Natural killer cell (primary cell): ENCODE data around the gene RIIAD1. TPM values are rescaled to one million over a fixed set of nuclear protein-coding genes. Genes with fewer than 3 reads are reported as not detected.

Experiments used
- ATAC-seq, 3 donors: fragments of 150-1000 bp in 2 of 3; fragments of 200-7000 bp in 1 of 3; cut with Tn5 transposase; 1 replicate in 1 of 3; 2 replicates in 2 of 3; pipeline ENCODE4 v1.10.0; 2021; ENCODE audit warnings: mild to moderate bottlenecking in 2 of 3, moderate library complexity in 2 of 3
- DNase-seq, 2 donors: peaks; one replicate each; pipeline versions ENCODE4 v3.0.0 to v3.0.0-alpha.2; 2013 to 2021; ENCODE audit warnings: mixed read lengths in 1 of 2
- H3K27ac ChIP-seq: one replicate; pipeline ENCODE4 v1.5.1; 2013; ENCODE audit warnings: mild to moderate bottlenecking, low read length
- H3K27me3 ChIP-seq: one replicate; pipeline ENCODE4 v1.6.1; 2013; ENCODE audit warnings: low read length; ENCODE audit not compliant: control insufficient read depth, insufficient read depth
- H3K36me3 ChIP-seq: one replicate; pipeline ENCODE4 v1.6.1; 2013; ENCODE audit warnings: low read length; ENCODE audit not compliant: control insufficient read depth, insufficient read depth
- H3K4me1 ChIP-seq: one replicate; pipeline ENCODE4 v1.6.1; 2013; ENCODE audit warnings: low read length; ENCODE audit not compliant: control insufficient read depth, insufficient read depth
- H3K4me3 ChIP-seq: one replicate; pipeline ENCODE4 v1.5.1; 2013; ENCODE audit warnings: low read length
- H3K9me3 ChIP-seq: one replicate; pipeline ENCODE4 v1.6.1; 2013; ENCODE audit warnings: low read length; ENCODE audit not compliant: control insufficient read depth, insufficient read depth
- H3K27ac Mint-ChIP-seq, 2 donors: one replicate each; pipeline ENCODE4 v1.8.0; 2022; ENCODE audit warnings: mild to moderate bottlenecking in 2 of 2, mixed read lengths in 2 of 2, moderate library complexity in 1 of 2
- H3K27me3 Mint-ChIP-seq, 2 donors: one replicate each; pipeline ENCODE4 v1.8.0; 2022; ENCODE audit warnings: low read depth in 2 of 2, mixed read lengths in 2 of 2
- H3K36me3 Mint-ChIP-seq: one replicate; pipeline ENCODE4 v1.8.0; 2022; ENCODE audit warnings: mixed read lengths
- H3K4me1 Mint-ChIP-seq, 2 donors: one replicate each; pipeline ENCODE4 v1.8.0; 2022; ENCODE audit warnings: mixed read lengths in 2 of 2
- H3K4me3 Mint-ChIP-seq: one replicate; pipeline ENCODE4 v1.8.0; 2022; ENCODE audit warnings: mild to moderate bottlenecking, moderate library complexity, mixed read lengths
- H3K9me3 Mint-ChIP-seq, 2 donors: one replicate each; pipeline ENCODE4 v1.8.0; 2022; ENCODE audit warnings: mixed read lengths in 2 of 2
- CTCF ChIP-seq: fragments of 200-600 bp; IDR thresholded peaks from one replicate; pipeline ENCODE4 v1.8.0; 2022; ENCODE audit warnings: antibody characterized with exemption
- WGBS: methylation state at CpG from one replicate; pipeline ENCODE4 v1.1.7; 2013; ENCODE audit warnings: missing lambda C conversion rate; ENCODE audit not compliant: insufficient coverage; 5-methylcytosine and 5-hydroxymethylcytosine counted together
- intact Hi-C: fragments of 100-400 bp; cut with micrococcal nuclease; formaldehyde crosslinking; loops from one replicate; pipeline ENCODE4 v1.14.2; 2022
- total RNA-seq, 4 donors: library from RNA; stranded (reverse); fragments of 120-200 nt in 1 of 4; gene quantifications; one replicate each; pipeline versions ENCODE4 v1.2.3 to v1.2.4, GENCODE V29; 2013 to 2022

RIIAD1 gene
- total RNA-seq: not detected
- not detected for total RNA-seq (2013)

GRCh38 chr1:151720974-151721787 lies at the start of gene RIIAD1:
RIIAD1 (plus strand) TSS chr1:151721522; CDS start chr1:151721537, 15 bp downstream.
- Mint-ChIP-seq H3K36me3 (no peaks in the 10 kb centered on the region), H3K4me1 (peaks cover 32% of the 10 kb centered on the region in 2 donors), H3K4me3 (peak within 1 kb of the TSS; percentile 90), H3K27me3 (peaks cover 36 to 48% of the 10 kb centered on the region in 2 donors), H3K27ac (peak within 1 kb of the TSS; percentile 61), H3K9me3 (no peaks in the 10 kb centered on the region)
- Histone ChIP-seq H3K27ac (peak within 1 kb of the TSS; percentile 56), H3K36me3 (no peaks in the 10 kb centered on the region), H3K4me3 (peak within 1 kb of the TSS; percentile 45), H3K9me3 (no peaks in the 10 kb centered on the region), H3K4me1 (peaks cover 25% of the 10 kb centered on the region), H3K27me3 (peaks cover 14% of the 10 kb centered on the region)
- WGBS: 2% methylated on average over 44 of the region's 44 CpGs
- no peak for TF ChIP-seq CTCF
- DNase-seq (peak in 1 of 2 donors; percentile 72), ATAC-seq (peak; percentile 76 to 88 (median 86))
- intact Hi-C loops: no loop called here

GRCh38 chr1:151673407-151673806 lies 47.9 kb upstream of the RIIAD1 start:
- Mint-ChIP-seq H3K4me3 (no peak overlapping the region), H3K36me3 (peaks cover 22% of the 10 kb centered on the region), H3K27ac (no peak overlapping the region), H3K27me3 (no peaks in the 10 kb centered on the region), H3K9me3 (no peaks in the 10 kb centered on the region), H3K4me1 (no peaks in the 10 kb centered on the region)
- DNase-seq (no peak), ATAC-seq (no peak)
- H3K4me1 ChIP-seq: no peaks in the 10 kb centered on the region
- no peak for TF ChIP-seq CTCF
- peaks cover 18% of the 10 kb centered on the region for H3K36me3 ChIP-seq
- no peaks in the 10 kb centered on the region for H3K9me3 ChIP-seq
- no peak overlapping the region for H3K27ac ChIP-seq
- no peak overlapping the region for H3K4me3 ChIP-seq
- 100% methylated on average over 1 of the region's 1 CpG for WGBS
- intact Hi-C loops: no loop called here
- H3K27me3 ChIP-seq: no peaks in the 10 kb centered on the region

GRCh38 chr1:151680391-151680790 lies 40.9 kb upstream of the RIIAD1 start:
- Mint-ChIP-seq H3K27me3 (no peaks in the 10 kb centered on the region), H3K36me3 (no peaks in the 10 kb centered on the region), H3K4me3 (no peak overlapping the region), H3K9me3 (no peaks in the 10 kb centered on the region), H3K27ac (no peak overlapping the region), H3K4me1 (no peaks in the 10 kb centered on the region)
- H3K27me3 ChIP-seq: no peaks in the 10 kb centered on the region
- H3K27ac ChIP-seq: no peak overlapping the region
- intact Hi-C loops: no loop called here
- no peak overlapping the region for H3K4me3 ChIP-seq
- ATAC-seq (no peak), DNase-seq (no peak)
- no peak for TF ChIP-seq CTCF
- H3K36me3 ChIP-seq: peaks cover 12% of the 10 kb centered on the region
- H3K4me1 ChIP-seq: no peaks in the 10 kb centered on the region
- no peaks in the 10 kb centered on the region for H3K9me3 ChIP-seq
- 80% methylated on average over 2 of the region's 4 CpGs for WGBS

GRCh38 chr1:151680826-151681225 lies 40.5 kb upstream of the RIIAD1 start:
- intact Hi-C loops: no loop called here
- H3K4me3 Mint-ChIP-seq: no peak overlapping the region
- DNase-seq (no peak), ATAC-seq (no peak)
- no peak overlapping the region for H3K27ac Mint-ChIP-seq
- H3K27ac ChIP-seq: no peak overlapping the region
- H3K4me1 Mint-ChIP-seq: no peaks in the 10 kb centered on the region
- TF ChIP-seq CTCF: no peak
- no peaks in the 10 kb centered on the region for H3K9me3 Mint-ChIP-seq
- H3K36me3 Mint-ChIP-seq: no peaks in the 10 kb centered on the region
- peaks cover 15% of the 10 kb centered on the region for H3K36me3 ChIP-seq
- no peaks in the 10 kb centered on the region for H3K27me3 ChIP-seq
- 71% methylated on average over 2 of the region's 3 CpGs for WGBS
- no peaks in the 10 kb centered on the region for H3K9me3 ChIP-seq
- no peaks in the 10 kb centered on the region for H3K4me1 ChIP-seq
- no peak overlapping the region for H3K4me3 ChIP-seq
- H3K27me3 Mint-ChIP-seq: no peaks in the 10 kb centered on the region
